ENCODE measurements around the gene BMF. TPM values are rescaled to one million over a fixed set of nuclear protein-coding genes. Genes with fewer than 3 reads are reported as not detected.

Gene BMF
- total RNA-seq, 4 donors from 2014 or later, result 13.3 to 35.4 (median 25.1) TPM

- no peaks in the 10 kb centered on the region for H3K27me3 ChIP-seq
- no peak overlapping the region for H3K4me3 ChIP-seq
- WGBS, 2 donors (ENCODE audit: low coverage in 1 of 2), result 74 to 77% methylated on average over 3 of the region's 3 CpGs
- no peak overlapping the region for H3K27ac ChIP-seq
- no peak for DNase-seq
- intact Hi-C loops (cut with DNase I; ENCODE audit: low total_unique reads) (loop anchor here (2.0 kb wide), 1 partner anchor 68 kb away; no protein-coding TSS in a partner anchor), in situ Hi-C loops (cut with MboI; ENCODE audit: low pct_ligation_motif_present in 1 of 4, low pct_unique_long_range_greater_than_20kb in 1 of 4, low sequenced_read_pairs in 3 of 4) (loop anchor here in 1 of 4 donors (10.0 kb wide), 1 partner anchor 46 kb away; the partner anchor contains the start of gene BMF)
- H3K36me3 ChIP-seq, result no peaks in the 10 kb centered on the region
- TF ChIP-seq EP300 (IDR thresholded peaks at IDR 0.05; ENCODE audit: low read depth) (no peak), CTCF (IDR thresholded peaks at IDR 0.05) (no peak), POLR2AphosphoS5 (IDR thresholded peaks at IDR 0.05) (no peak), POLR2A (IDR thresholded peaks at IDR 0.05) (no peak)
- peaks cover 12 to 28% (median 22%) of the 10 kb centered on the region in 4 donors for H3K4me1 ChIP-seq
- no peaks in the 10 kb centered on the region for H3K9me3 ChIP-seq
Observed at GRCh38 chr15:40058476-40059140, 50.1 kb downstream of the BMF start.

- 74% methylated on average over 12 of the region's 14 CpGs; no CpG with 5 or more reads in 1 of the 2 donors for WGBS, 2 donors (ENCODE audit: low coverage in 1 of 2)
- no peak for TF ChIP-seq POLR2A (IDR thresholded peaks at IDR 0.05)
- peak in 1 of 3 donors; percentile 46 for TF ChIP-seq POLR2AphosphoS5 (IDR thresholded peaks at IDR 0.05)
- TF ChIP-seq EP300 (IDR thresholded peaks at IDR 0.05; ENCODE audit: low read depth), result no peak
- no peak for DNase-seq
- Histone ChIP-seq H3K4me1 (peaks cover 15 to 49% (median 46%) of the 10 kb centered on the region in 4 donors), H3K27ac (peak overlapping the region; percentile 74 to 81 (median 80)), H3K9me3 (no peaks in the 10 kb centered on the region), H3K36me3 (no peaks in the 10 kb centered on the region), H3K4me3 (no peak overlapping the region), H3K27me3 (no peaks in the 10 kb centered on the region)
- intact Hi-C loops (cut with DNase I; ENCODE audit: low total_unique reads), result no loop called here
- in situ Hi-C loops (cut with MboI; ENCODE audit: low pct_ligation_motif_present in 1 of 4, low pct_unique_long_range_greater_than_20kb in 1 of 4, low sequenced_read_pairs in 3 of 4), result loop anchor here in 1 of 4 donors (10.0 kb wide), 1 partner anchor 49 kb away; the partner anchor contains the start of gene BMF
Observed at GRCh38 chr15:40055576-40056293, 52.9 kb downstream of the BMF start.

- intact Hi-C loops (cut with DNase I; ENCODE audit: low total_unique reads), result no loop called here
- peak overlapping the region; percentile 74 to 81 (median 80) for H3K27ac ChIP-seq
- WGBS, 2 donors (ENCODE audit: low coverage in 1 of 2), result 20 to 28% methylated on average over 1 to 5 of the region's 6 CpGs
- TF ChIP-seq POLR2AphosphoS5 (IDR thresholded peaks at IDR 0.05), result peak in 1 of 3 donors; percentile 4
- TF ChIP-seq CTCF (IDR thresholded peaks at IDR 0.05), result no peak
- no peaks in the 10 kb centered on the region for H3K36me3 ChIP-seq
- H3K9me3 ChIP-seq, result no peaks in the 10 kb centered on the region
- DNase-seq, result peak; percentile 72
- H3K4me1 ChIP-seq, result peaks cover 15 to 49% (median 47%) of the 10 kb centered on the region in 4 donors
- in situ Hi-C loops (cut with MboI; ENCODE audit: low pct_ligation_motif_present in 1 of 4, low pct_unique_long_range_greater_than_20kb in 1 of 4, low sequenced_read_pairs in 3 of 4), result loop anchor here in 1 of 4 donors (10.0 kb wide), 1 partner anchor 50 kb away; the partner anchor contains the start of gene BMF
- no peak overlapping the region for H3K4me3 ChIP-seq
- H3K27me3 ChIP-seq, result no peaks in the 10 kb centered on the region
Observed at GRCh38 chr15:40054855-40055575, 53.7 kb downstream of the BMF start.

GRCh38 chr15:40054605-40054854, 54.1 kb downstream of the BMF start:
- 61% methylated on average over 3 of the region's 3 CpGs; no CpG with 5 or more reads in 1 of the 2 donors for WGBS, 2 donors (ENCODE audit: low coverage in 1 of 2)
- Histone ChIP-seq H3K4me1 (peaks cover 15 to 51% (median 49%) of the 10 kb centered on the region in 4 donors), H3K27me3 (no peaks in the 10 kb centered on the region), H3K4me3 (no peak overlapping the region), H3K27ac (peak overlapping the region; percentile 74 to 81 (median 80)), H3K36me3 (no peaks in the 10 kb centered on the region), H3K9me3 (no peaks in the 10 kb centered on the region)
- in situ Hi-C loops (cut with MboI; ENCODE audit: low pct_ligation_motif_present in 1 of 4, low pct_unique_long_range_greater_than_20kb in 1 of 4, low sequenced_read_pairs in 3 of 4), result loop anchor here in 1 of 4 donors (10.0 kb wide), 1 partner anchor 50 kb away; the partner anchor contains the start of gene BMF
- no peak for DNase-seq
- TF ChIP-seq EP300 (IDR thresholded peaks at IDR 0.05; ENCODE audit: low read depth) (no peak), CTCF (IDR thresholded peaks at IDR 0.05) (no peak), POLR2A (IDR thresholded peaks at IDR 0.05) (no peak), POLR2AphosphoS5 (IDR thresholded peaks at IDR 0.05) (no peak)
- intact Hi-C loops (cut with DNase I; ENCODE audit: low total_unique reads), result no loop called here

Data from transverse colon (tissue), 4 donors.